GM12878 (cell line): ENCODE data around the gene DDX39B. TPM values are rescaled to one million over a fixed set of nuclear protein-coding genes. Genes with fewer than 3 reads are reported as not detected.

Experiments used
- ATAC-seq: fragments of 200-7000 bp; cut with Tn5 transposase; 3 replicates; pipeline ENCODE4 v1.9.1; 2020; ENCODE audit warnings: mild to moderate bottlenecking, moderate library complexity
- BruUV-seq: library from RNA; stranded (reverse); fragments of 400-500 nt; replicated peaks from 2 replicates; lab custom pipeline; 2021; lab: Mats Ljungman, UMichigan
- CTCF ChIA-PET: fragments of 300-600 bp; sonication (Branson Sonifier 250); formaldehyde crosslinking; extraction: SDS; loops from one replicate; lab custom pipeline; 2021; ENCODE audit warnings: inconsistent platforms; lab: Yijun Ruan, JAX
- POLR2A ChIA-PET: fragments of 350-600 bp; formaldehyde crosslinking; extraction: SDS; loops from one replicate; lab custom pipeline; 2021; ENCODE audit warnings: inconsistent platforms; lab: Charles Lee
- RAD21 ChIA-PET: fragments of 300-600 bp; sonication (Branson Sonifier 250); formaldehyde crosslinking; loops from one replicate; lab custom pipeline; 2023; ENCODE audit warnings: antibody characterized with exemption; ENCODE audit not compliant: unreplicated experiment; lab: Charles Lee
- SMC1A ChIA-PET: fragments of 300-600 bp; sonication (Branson Sonifier 250); formaldehyde crosslinking; loops from one replicate; lab custom pipeline; 2023; ENCODE audit not compliant: unreplicated experiment, uncharacterized antibody; lab: Charles Lee
- DNase-seq: peaks from one replicate; pipeline ENCODE4 v3.0.0-alpha.2; 2011; ENCODE audit warnings: low read depth, low spot score
- FAIRE-seq: peaks from 3 replicates; lab custom pipeline; 2011; peaks lifted over from hg19 to GRCh38; lab: Jason Lieb, UNC
- H2AFZ ChIP-seq: 2 replicates; pipeline ENCODE4 v1.6.0; 2011; ENCODE audit warnings: low read depth, low read length, control low read depth; ENCODE audit not compliant: control insufficient read depth
- H3K27ac ChIP-seq: 2 replicates; pipeline ENCODE4 v1.5.1; 2011; ENCODE audit warnings: control low read depth; ENCODE audit not compliant: control insufficient read depth, insufficient read depth
- H3K27me3 ChIP-seq, 2 experiments: replicated peaks in 1 of 2; 2 replicates each; pipeline versions ENCODE4 v1.6.0 to v1.6.1; 2011; ENCODE audit warnings: low read length in 1 of 2; ENCODE audit not compliant: control insufficient read depth in 2 of 2, insufficient read depth in 2 of 2
- H3K36me3 ChIP-seq, 2 experiments: 2 replicates each; pipeline ENCODE4 v1.5.1; 2011; ENCODE audit warnings: low read length in 1 of 2; ENCODE audit not compliant: control insufficient read depth in 2 of 2, insufficient read depth in 2 of 2
- H3K4me1 ChIP-seq: 2 replicates; pipeline ENCODE4 v1.6.1; 2011; ENCODE audit warnings: mild to moderate bottlenecking, low read length, moderate library complexity, mixed read lengths; ENCODE audit not compliant: control insufficient read depth, insufficient read depth
- H3K4me2 ChIP-seq: 2 replicates; pipeline ENCODE4 v1.6.0; 2011; ENCODE audit warnings: control low read depth; ENCODE audit not compliant: control insufficient read depth, insufficient read depth
- H3K4me3 ChIP-seq: fragments of 200-600 bp; sonication (generic); 2 replicates; pipeline ENCODE4 v1.5.1; 2016
- H3K79me2 ChIP-seq: 2 replicates; pipeline ENCODE4 v1.6.0; 2011; ENCODE audit warnings: low read length; ENCODE audit not compliant: control insufficient read depth, insufficient read depth
- H3K9ac ChIP-seq: 2 replicates; pipeline ENCODE4 v1.8.0; 2011; ENCODE audit warnings: low read length, control low read depth, mixed read lengths; ENCODE audit not compliant: control insufficient read depth, insufficient read depth
- H3K9me3 ChIP-seq: replicated peaks from 3 replicates; pipeline ENCODE4 v1.5.1; 2011; ENCODE audit warnings: mild to moderate bottlenecking, low read length; ENCODE audit not compliant: control insufficient read depth, insufficient read depth
- H4K20me1 ChIP-seq: 2 replicates; pipeline ENCODE4 v1.6.0; 2011; ENCODE audit not compliant: control insufficient read depth, insufficient read depth
- BRCA1 ChIP-seq: IDR thresholded peaks from 2 replicates; pipeline ENCODE4 v1.6.1; 2011; ENCODE audit warnings: low read depth, low read length, improper control_type of control experiment
- ESRRA ChIP-seq: IDR thresholded peaks from 2 replicates; pipeline ENCODE4 v1.6.1; 2012; ENCODE audit warnings: mild to moderate bottlenecking, low read length, improper control_type of control experiment
- IKZF2 ChIP-seq, 2 experiments: fragments of 450-650 bp; IDR thresholded peaks; 2 replicates each; pipeline ENCODE4 v1.6.1; 2017; ENCODE audit warnings: mild to moderate bottlenecking in 2 of 2, moderate library complexity in 2 of 2
- MXI1 ChIP-seq: fragments of 150-350 bp; IDR thresholded peaks from 2 replicates; pipeline ENCODE4 v1.6.1; 2011; ENCODE audit warnings: low read depth, mild to moderate bottlenecking, inconsistent platforms, low read length, improper control_type of control experiment
- NFXL1 ChIP-seq: fragments of 450-650 bp; IDR thresholded peaks from 2 replicates; pipeline ENCODE4 v1.6.1; 2017; ENCODE audit warnings: antibody characterized with exemption, mild to moderate bottlenecking, borderline replicate concordance
- NFYA ChIP-seq: IDR thresholded peaks from 2 replicates; pipeline ENCODE4 v1.6.1; 2011; ENCODE audit warnings: low read depth, mild to moderate bottlenecking, low read length, improper control_type of control experiment, borderline replicate concordance
- RUNX3 ChIP-seq: IDR thresholded peaks from 2 replicates; pipeline ENCODE4 v1.6.1; 2012; ENCODE audit warnings: low read length, inconsistent platforms
- SREBF1 ChIP-seq: IDR thresholded peaks from 2 replicates; pipeline ENCODE4 v1.6.1; 2012; ENCODE audit warnings: mild to moderate bottlenecking, low read length
- USF1 ChIP-seq: IDR thresholded peaks from 2 replicates; pipeline ENCODE4 v1.6.1; 2011; ENCODE audit warnings: borderline replicate concordance, low read depth, mild to moderate bottlenecking, moderate library complexity, mixed read lengths, low read length; ENCODE audit not compliant: insufficient read depth; ENCODE audit errors: extremely low read length
- ZBED1 ChIP-seq: IDR thresholded peaks from 2 replicates; pipeline ENCODE4 v1.6.1; 2016; ENCODE audit warnings: borderline replicate concordance
- ZNF274 ChIP-seq: IDR thresholded peaks from one replicate; pipeline ENCODE4 v1.8.0; 2011; ENCODE audit not compliant: insufficient read length, insufficient read depth
- WGBS: methylation state at CpG from one replicate; pipeline ENCODE4 v1.1.6; 2016; ENCODE audit warnings: low lambda C conversion rate; ENCODE audit not compliant: insufficient replicate concordance, insufficient coverage; ENCODE audit errors: missing lambda C conversion rate; 5-methylcytosine and 5-hydroxymethylcytosine counted together
- in situ Hi-C: fragments of 300-500 bp; cut with MboI; formaldehyde crosslinking; loops from 9 replicates; pipeline ENCODE4 v1.14.3; 2018; ENCODE audit warnings: mixed read lengths
- intact Hi-C: fragments of 100-400 bp; cut with micrococcal nuclease; formaldehyde crosslinking; loops from one replicate; pipeline ENCODE4 v1.14.2; 2022; ENCODE audit not compliant: unreplicated experiment
- polyA plus RNA-seq, 11 experiments: library from polyadenylated mRNA; depleted of rRNA in 4 of 11; unstranded in 6 of 11; stranded (reverse) in 5 of 11; fragments of >200 nt; fragmentation: Nextera tagmentation in 4 of 11; fragmentation: Illumina TruSeq in 1 of 11; extraction: Ambion mirVana in 4 of 11; extraction: Trizol in 1 of 11; gene quantifications; 1 replicate in 1 of 11; 2 replicates in 10 of 11; pipeline versions ENCODE4 v1.2.1 to v1.2.3, GENCODE V29; 2011 to 2016; ENCODE audit warnings: inconsistent platforms in 2 of 11, missing spikeins in 2 of 11, low read depth in 1 of 11
- total RNA-seq, 4 experiments: library from RNA; depleted of rRNA in 3 of 4; stranded (reverse); fragments of >200 nt in 3 of 4; fragmentation: Illumina TruSeq in 1 of 4; extraction: Trizol in 1 of 4; gene quantifications; 2 replicates each; pipeline versions ENCODE4 v1.2.1 to v1.2.3, GENCODE V29; 2013 to 2021
- TF ChIP-seq, protein P1 (sequence below): IDR thresholded peaks from 2 replicates; pipeline ENCODE4 v1.6.1; 2011; ENCODE audit warnings: borderline replicate concordance, low read depth, mild to moderate bottlenecking, moderate library complexity, low read length; ENCODE audit not compliant: insufficient read depth, poor library complexity, severe bottlenecking
- TF ChIP-seq, protein P2 (sequence below): fragments of 450-650 bp; IDR thresholded peaks from 2 replicates; pipeline ENCODE4 v1.6.1; 2018; ENCODE audit warnings: mild to moderate bottlenecking, low read depth, moderate library complexity; ENCODE audit not compliant: partially characterized antibody
- TF ChIP-seq, protein P3 (sequence below), 3 experiments: IDR thresholded peaks in 2 of 3; conservative IDR thresholded peaks in 1 of 3; 2 replicates each; pipeline ENCODE4 v1.5.1; 2011; ENCODE audit warnings: low read depth in 3 of 3, low read length in 3 of 3, mild to moderate bottlenecking in 3 of 3, control low read depth in 2 of 3, moderate library complexity in 2 of 3, inconsistent platforms in 1 of 3, mixed read lengths in 1 of 3; ENCODE audit not compliant: control insufficient read depth in 2 of 3, insufficient read depth in 1 of 3; ENCODE audit errors: extremely low read depth in 1 of 3

The DDX39B gene
- total and polyA plus RNA-seq, 10 of the 15 experiments (the other 5 are each of a cell fraction or from before 2014, with no cell fraction given): 271 to 661 (median 330) TPM

GRCh38 chr6:31545291-31545690 lies 3.5 kb upstream of the DDX39B start (continued):
- no peak for TF ChIP-seq RUNX3

- no peak overlapping the region for H2AFZ ChIP-seq
- ATAC-seq: no peak
- ChIA-PET POLR2A (interaction anchor here (0.6 kb wide), 1 partner anchor 65 kb away, joined by 3 read pairs; no protein-coding TSS in a partner anchor), CTCF (interaction anchor here (0.8 to 34.8 kb wide), 2 partner anchors 43 to 194 kb away, joined by 3 to 2098 read pairs; partner anchors contain the start of genes LST1, LTB, NCR3 and TNF), SMC1A (interaction anchor here (34.7 kb wide), 1 partner anchor 39 kb away, joined by 1989 read pairs; the partner anchor contains the start of genes LST1, LTA, LTB and NCR3), RAD21 (interaction anchor here (16.9 kb wide), 1 partner anchor 52 kb away, joined by 668 read pairs; the partner anchor contains the start of gene NCR3)
- no peaks in the 10 kb centered on the region for H3K9me3 ChIP-seq
- intact Hi-C loops: loop anchor here (10.0 kb wide), 1 partner anchor 360 kb away; the partner anchor contains the start of gene ZBTB12
- no peaks in the 10 kb centered on the region for H3K27me3 ChIP-seq
- in situ Hi-C loops: loop anchor here (5.0 to 10.0 kb wide), 3 partner anchors 52 to 290 kb away; no protein-coding TSS in a partner anchor
- H3K9ac ChIP-seq: no peak overlapping the region
- no peak for DNase-seq
- H3K27ac ChIP-seq: no peak overlapping the region
- no peak overlapping the region for H3K4me2 ChIP-seq
- peaks cover 12% of the 10 kb centered on the region; the same call in 1 of the 2 replicates for H3K4me1 ChIP-seq
- peaks cover 3 to 5% of the 10 kb centered on the region in 2 experiments for H3K36me3 ChIP-seq
- H3K79me2 ChIP-seq: peaks cover 46% of the 10 kb centered on the region
- peaks cover 8% of the 10 kb centered on the region for H4K20me1 ChIP-seq
- 48% methylated on average over 2 of the region's 2 CpGs for WGBS
- no TSS peak for BruUV-seq
- H3K4me3 ChIP-seq: no peak overlapping the region
- FAIRE-seq: no peak
- TF ChIP-seq ZNF274 (no peak), ZBED1 (no peak), BRCA1 (no peak), NFXL1 (no peak), MXI1 (no peak), NFYA (no peak), SREBF1 (no peak), USF1 (no peak), ESRRA (no peak), IKZF2 (IDR thresholded peaks at IDR 0.05) (no peak)
- TF ChIP-seq, protein P1, sequence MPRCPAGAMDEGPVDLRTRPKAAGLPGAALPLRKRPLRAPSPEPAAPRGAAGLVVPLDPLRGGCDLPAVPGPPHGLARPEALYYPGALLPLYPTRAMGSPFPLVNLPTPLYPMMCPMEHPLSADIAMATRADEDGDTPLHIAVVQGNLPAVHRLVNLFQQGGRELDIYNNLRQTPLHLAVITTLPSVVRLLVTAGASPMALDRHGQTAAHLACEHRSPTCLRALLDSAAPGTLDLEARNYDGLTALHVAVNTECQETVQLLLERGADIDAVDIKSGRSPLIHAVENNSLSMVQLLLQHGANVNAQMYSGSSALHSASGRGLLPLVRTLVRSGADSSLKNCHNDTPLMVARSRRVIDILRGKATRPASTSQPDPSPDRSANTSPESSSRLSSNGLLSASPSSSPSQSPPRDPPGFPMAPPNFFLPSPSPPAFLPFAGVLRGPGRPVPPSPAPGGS: no peak
- TF ChIP-seq, protein P2, sequence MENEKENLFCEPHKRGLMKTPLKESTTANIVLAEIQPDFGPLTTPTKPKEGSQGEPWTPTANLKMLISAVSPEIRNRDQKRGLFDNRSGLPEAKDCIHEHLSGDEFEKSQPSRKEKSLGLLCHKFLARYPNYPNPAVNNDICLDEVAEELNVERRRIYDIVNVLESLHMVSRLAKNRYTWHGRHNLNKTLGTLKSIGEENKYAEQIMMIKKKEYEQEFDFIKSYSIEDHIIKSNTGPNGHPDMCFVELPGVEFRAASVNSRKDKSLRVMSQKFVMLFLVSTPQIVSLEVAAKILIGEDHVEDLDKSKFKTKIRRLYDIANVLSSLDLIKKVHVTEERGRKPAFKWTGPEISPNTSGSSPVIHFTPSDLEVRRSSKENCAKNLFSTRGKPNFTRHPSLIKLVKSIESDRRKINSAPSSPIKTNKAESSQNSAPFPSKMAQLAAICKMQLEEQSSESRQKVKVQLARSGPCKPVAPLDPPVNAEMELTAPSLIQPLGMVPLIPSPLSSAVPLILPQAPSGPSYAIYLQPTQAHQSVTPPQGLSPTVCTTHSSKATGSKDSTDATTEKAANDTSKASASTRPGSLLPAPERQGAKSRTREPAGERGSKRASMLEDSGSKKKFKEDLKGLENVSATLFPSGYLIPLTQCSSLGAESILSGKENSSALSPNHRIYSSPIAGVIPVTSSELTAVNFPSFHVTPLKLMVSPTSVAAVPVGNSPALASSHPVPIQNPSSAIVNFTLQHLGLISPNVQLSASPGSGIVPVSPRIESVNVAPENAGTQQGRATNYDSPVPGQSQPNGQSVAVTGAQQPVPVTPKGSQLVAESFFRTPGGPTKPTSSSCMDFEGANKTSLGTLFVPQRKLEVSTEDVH: no peak
- TF ChIP-seq, protein P3, sequence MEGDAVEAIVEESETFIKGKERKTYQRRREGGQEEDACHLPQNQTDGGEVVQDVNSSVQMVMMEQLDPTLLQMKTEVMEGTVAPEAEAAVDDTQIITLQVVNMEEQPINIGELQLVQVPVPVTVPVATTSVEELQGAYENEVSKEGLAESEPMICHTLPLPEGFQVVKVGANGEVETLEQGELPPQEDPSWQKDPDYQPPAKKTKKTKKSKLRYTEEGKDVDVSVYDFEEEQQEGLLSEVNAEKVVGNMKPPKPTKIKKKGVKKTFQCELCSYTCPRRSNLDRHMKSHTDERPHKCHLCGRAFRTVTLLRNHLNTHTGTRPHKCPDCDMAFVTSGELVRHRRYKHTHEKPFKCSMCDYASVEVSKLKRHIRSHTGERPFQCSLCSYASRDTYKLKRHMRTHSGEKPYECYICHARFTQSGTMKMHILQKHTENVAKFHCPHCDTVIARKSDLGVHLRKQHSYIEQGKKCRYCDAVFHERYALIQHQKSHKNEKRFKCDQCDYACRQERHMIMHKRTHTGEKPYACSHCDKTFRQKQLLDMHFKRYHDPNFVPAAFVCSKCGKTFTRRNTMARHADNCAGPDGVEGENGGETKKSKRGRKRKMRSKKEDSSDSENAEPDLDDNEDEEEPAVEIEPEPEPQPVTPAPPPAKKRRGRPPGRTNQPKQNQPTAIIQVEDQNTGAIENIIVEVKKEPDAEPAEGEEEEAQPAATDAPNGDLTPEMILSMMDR (IDR thresholded peaks at IDR 0.05 in 2 of 3, conservative IDR thresholded peaks at IDR 0.05 in 1 of 3; ENCODE audit: control insufficient read depth in 2 of 3, extremely low read depth in 1 of 3, insufficient read depth in 1 of 3, low read depth in 3 of 3, low read length in 3 of 3): no peak
Observed at GRCh38 chr6:31544676-31545075, 2.9 kb upstream of the DDX39B start.
